B cell (primary cell): ENCODE data around the gene MILR1. TPM values are rescaled to one million over a fixed set of nuclear protein-coding genes. Genes with fewer than 3 reads are reported as not detected.

Experiments
- ATAC-seq: fragments of 200-7000 bp; cut with Tn5 transposase; one replicate; pipeline ENCODE4 v1.10.0; 2021; ENCODE audit warnings: low read depth, mild to moderate bottlenecking, moderate number of reproducible peaks, moderate library complexity
- CTCF ChIA-PET: fragments of 350-600 bp; sonication (Branson Sonifier 250); formaldehyde crosslinking; loops from one replicate; lab custom pipeline; 2021; ENCODE audit warnings: antibody characterized with exemption, inconsistent platforms; lab: Charles Lee
- POLR2A ChIA-PET: fragments of 350-600 bp; sonication (Branson Sonifier 250); formaldehyde crosslinking; loops from one replicate; lab custom pipeline; 2021; ENCODE audit warnings: antibody characterized with exemption; lab: Charles Lee
- DNase-seq: peaks from one replicate; pipeline ENCODE4 v3.0.0; 2013
- H2AFZ ChIP-seq: 2 replicates; pipeline ENCODE4 v1.6.1; 2012; ENCODE audit warnings: mild to moderate bottlenecking, low read depth, low read length; ENCODE audit not compliant: insufficient read depth, poor library complexity, severe bottlenecking
- H3K27ac ChIP-seq, 2 donors: 1 replicate in 1 of 2; 2 replicates in 1 of 2; pipeline ENCODE4 v1.5.1; 2012 to 2013; ENCODE audit warnings: low read length in 2 of 2, mild to moderate bottlenecking in 2 of 2, moderate library complexity in 1 of 2
- H3K27me3 ChIP-seq, 4 experiments: fragments of 200-600 bp in 1 of 4; sonication (generic) in 1 of 4; replicated peaks in 1 of 4; 1 replicate in 2 of 4; 2 replicates in 2 of 4; pipeline versions ENCODE4 v1.6.1 to v1.7.0; 2013 to 2016; ENCODE audit warnings: low read length in 3 of 4, mild to moderate bottlenecking in 2 of 4, mixed read lengths in 1 of 4, moderate library complexity in 1 of 4; ENCODE audit not compliant: insufficient read depth in 4 of 4, control insufficient read depth in 3 of 4; ENCODE audit errors: control extremely low read depth in 1 of 4
- H3K36me3 ChIP-seq, 2 experiments: replicated peaks in 1 of 2; 1 replicate in 1 of 2; 2 replicates in 1 of 2; pipeline versions ENCODE4 v1.6.1 to v1.7.1; 2013; ENCODE audit warnings: low read length in 1 of 2; ENCODE audit not compliant: insufficient read depth in 2 of 2, control insufficient read depth in 1 of 2; ENCODE audit errors: control extremely low read depth in 1 of 2, extremely low read depth in 1 of 2
- H3K4me1 ChIP-seq, 2 donors: fragments of 200-600 bp in 1 of 2; sonication (generic) in 1 of 2; 1 replicate in 1 of 2; 2 replicates in 1 of 2; pipeline versions ENCODE4 v1.5.1 to v1.6.1; 2013 to 2017; ENCODE audit warnings: low read length in 2 of 2; ENCODE audit not compliant: control insufficient read depth in 2 of 2, insufficient read depth in 2 of 2
- H3K4me2 ChIP-seq: replicated peaks from 2 replicates; pipeline ENCODE3; 2012; ENCODE audit warnings: mild to moderate bottlenecking, low read depth, low read length; ENCODE audit not compliant: poor library complexity, severe bottlenecking
- H3K4me3 ChIP-seq, 5 experiments: fragments of 200-600 bp in 1 of 5; sonication (generic) in 1 of 5; 1 replicate in 3 of 5; 2 replicates in 2 of 5; pipeline versions ENCODE4 v1.5.1 to v1.7.0; 2011 to 2016; ENCODE audit warnings: low read length in 4 of 5, mild to moderate bottlenecking in 4 of 5, low read depth in 2 of 5, control low read depth in 1 of 5, moderate library complexity in 1 of 5; ENCODE audit not compliant: insufficient read depth in 1 of 5; ENCODE audit errors: control extremely low read depth in 1 of 5, extremely low read depth in 1 of 5
- H3K79me2 ChIP-seq: fragments of 200-600 bp; sonication (generic); one replicate; pipeline ENCODE4 v1.6.0; 2016; ENCODE audit warnings: low read length; ENCODE audit not compliant: control insufficient read depth, insufficient read depth
- H3K9ac ChIP-seq: fragments of 200-600 bp; sonication (generic); 2 replicates; pipeline ENCODE4 v1.6.1; 2017; ENCODE audit warnings: mild to moderate bottlenecking, low read length, moderate library complexity
- H3K9me3 ChIP-seq, 3 donors: one replicate each; pipeline versions ENCODE4 v1.6.1 to v1.7.1; 2013; ENCODE audit warnings: low read length in 2 of 3; ENCODE audit not compliant: control insufficient read depth in 2 of 3, insufficient read depth in 1 of 3; ENCODE audit errors: control extremely low read depth in 1 of 3
- H4K20me1 ChIP-seq: 2 replicates; pipeline ENCODE4 v1.6.0; 2012; ENCODE audit warnings: mild to moderate bottlenecking, low read length; ENCODE audit not compliant: insufficient read depth, control insufficient read depth, poor library complexity, severe bottlenecking
- H3K27ac Mint-ChIP-seq: one replicate; pipeline ENCODE4 v1.8.0; 2021; ENCODE audit warnings: mixed read lengths
- H3K27me3 Mint-ChIP-seq: one replicate; pipeline ENCODE4 v1.8.0; 2021; ENCODE audit warnings: mixed read lengths
- H3K4me1 Mint-ChIP-seq: one replicate; pipeline ENCODE4 v1.8.0; 2021; ENCODE audit warnings: mixed read lengths
- H3K4me3 Mint-ChIP-seq: one replicate; pipeline ENCODE4 v1.8.0; 2021; ENCODE audit warnings: mixed read lengths
- H3K9me3 Mint-ChIP-seq: one replicate; pipeline ENCODE4 v1.8.0; 2022; ENCODE audit warnings: mixed read lengths; ENCODE audit not compliant: insufficient read depth
- CTCF ChIP-seq: fragments of 200-600 bp; IDR thresholded peaks from one replicate; pipeline ENCODE4 v1.8.0; 2022; ENCODE audit warnings: antibody characterized with exemption, mild to moderate bottlenecking
- EZH2 ChIP-seq: IDR thresholded peaks from 2 replicates; pipeline ENCODE4 v1.6.1; 2012; ENCODE audit warnings: borderline replicate concordance, low read depth, mild to moderate bottlenecking, moderate library complexity, low read length; ENCODE audit not compliant: insufficient read depth, poor library complexity, severe bottlenecking
- WGBS: methylation state at CpG from one replicate; pipeline ENCODE4 v1.1.5; 2013; ENCODE audit warnings: missing lambda C conversion rate; ENCODE audit not compliant: insufficient coverage; 5-methylcytosine and 5-hydroxymethylcytosine counted together
- intact Hi-C: fragments of 100-400 bp; cut with micrococcal nuclease; formaldehyde crosslinking; loops from one replicate; pipeline ENCODE4 v1.10.0; 2022
- polyA plus RNA-seq: library from polyadenylated mRNA; depleted of rRNA; stranded (reverse); fragments of >200 nt; gene quantifications from 2 replicates; pipeline ENCODE4 v1.2.3, GENCODE V29; 2012
- total RNA-seq, 2 donors: library from RNA; stranded (reverse); fragments of 120-200 nt in 1 of 2; gene quantifications; 1 replicate in 1 of 2; 2 replicates in 1 of 2; pipeline versions ENCODE4 v1.2.3 to v1.2.4, GENCODE V29; 2013 to 2022

The MILR1 gene
- total and polyA plus RNA-seq, 2 donors (not counting 1 experiment from before 2014, with no cell fraction given): 9.4 to 38.0 TPM

DNA sequence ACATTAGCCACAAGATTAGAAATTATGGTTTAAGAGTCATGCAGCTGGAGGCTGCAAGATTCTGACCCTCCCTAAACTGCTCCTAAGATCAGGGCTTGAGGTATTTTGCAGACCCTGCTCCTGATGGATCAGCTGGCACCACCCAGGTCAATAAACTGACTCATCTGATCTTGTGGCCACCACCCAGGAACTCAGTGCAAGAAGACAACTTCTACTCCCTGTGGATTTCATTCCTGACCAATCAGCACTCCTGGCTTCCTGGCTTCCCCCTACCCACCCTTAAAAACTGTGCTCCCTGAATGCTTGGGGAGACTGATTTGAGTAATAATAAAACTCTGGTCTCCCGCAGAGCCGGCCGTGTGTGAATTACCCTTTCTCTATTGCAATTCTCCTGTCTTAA lies 25.0 kb upstream of the MILR1 start:
- H3K27me3 ChIP-seq: no peaks in the 10 kb centered on the region
- ChIA-PET POLR2A (no interaction called here), CTCF (interaction anchor here (1.7 to 10.2 kb wide), 4 partner anchors 82 to 119 kb away, joined by 6 to 316 read pairs (median 194); partner anchors contain the start of genes CEP95 and DDX5)
- no peaks in the 10 kb centered on the region for H3K36me3 ChIP-seq
- H3K4me3 Mint-ChIP-seq: no peak overlapping the region
- WGBS: no CpG with 5 or more reads among the region's 3 CpGs
- H3K9me3 Mint-ChIP-seq: no peaks in the 10 kb centered on the region
- no peaks in the 10 kb centered on the region for H3K9me3 ChIP-seq
- intact Hi-C loops: no loop called here
- DNase-seq (no peak), ATAC-seq (no peak)
- no peak overlapping the region for H3K9ac ChIP-seq
- peaks cover 3 to 7% of the 10 kb centered on the region in 2 donors for H3K4me1 ChIP-seq
- no peak overlapping the region for H3K27ac Mint-ChIP-seq
- H3K79me2 ChIP-seq: no peaks in the 10 kb centered on the region
- TF ChIP-seq CTCF (no peak), EZH2 (no peak)
- H3K27ac ChIP-seq: no peak overlapping the region
- no peaks in the 10 kb centered on the region for H4K20me1 ChIP-seq
- H3K4me2 ChIP-seq: no peak overlapping the region
- no peak overlapping the region for H2AFZ ChIP-seq
- H3K4me3 ChIP-seq: no peak overlapping the region
- peaks cover under 1% of the 10 kb centered on the region for H3K4me1 Mint-ChIP-seq
- no peaks in the 10 kb centered on the region for H3K27me3 Mint-ChIP-seq

- H3K4me3 ChIP-seq: no peak overlapping the region
- no peaks in the 10 kb centered on the region for H3K27me3 Mint-ChIP-seq
- DNase-seq (no peak), ATAC-seq (no peak)
- H3K9ac ChIP-seq: no peak overlapping the region
- no peaks in the 10 kb centered on the region for H3K4me1 Mint-ChIP-seq
- CTCF ChIA-PET: interaction anchor here (0.9 kb wide), 1 partner anchor 9 kb away, joined by 3 read pairs; no protein-coding TSS in a partner anchor
- no peaks in the 10 kb centered on the region for H3K27me3 ChIP-seq
- no peaks in the 10 kb centered on the region for H3K36me3 ChIP-seq
- no peak overlapping the region for H2AFZ ChIP-seq
- WGBS: no CpG with 5 or more reads among the region's 1 CpG
- H3K9me3 ChIP-seq: no peaks in the 10 kb centered on the region
- H3K27ac Mint-ChIP-seq: no peak overlapping the region
- H3K27ac ChIP-seq: no peak overlapping the region
- POLR2A ChIA-PET: interaction anchor here (0.6 to 0.7 kb wide), 2 partner anchors 286 to 608 kb away, joined by 3 to 4 read pairs; no protein-coding TSS in a partner anchor
- no peak for TF ChIP-seq EZH2
- TF ChIP-seq CTCF: no peak
- no peaks in the 10 kb centered on the region for H3K9me3 Mint-ChIP-seq
- no peaks in the 10 kb centered on the region for H4K20me1 ChIP-seq
- H3K79me2 ChIP-seq: no peaks in the 10 kb centered on the region
- intact Hi-C loops: no loop called here
- H3K4me3 Mint-ChIP-seq: no peak overlapping the region
- no peak overlapping the region for H3K4me2 ChIP-seq
- H3K4me1 ChIP-seq: peaks cover 3 to 5% of the 10 kb centered on the region in 2 donors
Observed at GRCh38 chr17:64424324-64424849, 24.5 kb upstream of the MILR1 start.
